Stimulated activated CD8-positive, alpha-beta memory T cell treated with anti-CD3 and anti-CD28 coated beads, Interleukin-12 subunit alpha, Interleukin-12 subunit beta, amount 100 ng/mL, for 1 hour (primary cell): Measurements from ENCODE around the gene RBM28.

ENCODE experiments used
- DNase-seq: peaks from one replicate; pipeline ENCODE4 v3.0.0-alpha.2; 2020; ENCODE audit warnings: low read depth

RBM28 gene

GRCh38 chr7:128374041-128374440, 30.3 kb upstream of the RBM28 start:
- DNase-seq, result no peak

GRCh38 chr7:128373606-128374005, 29.9 kb upstream of the RBM28 start:
- DNase-seq, result no peak

GRCh38 chr7:128370491-128370890, 26.8 kb upstream of the RBM28 start:
- DNase-seq, result no peak

GRCh38 chr7:128366986-128367385, 23.3 kb upstream of the RBM28 start:
- DNase-seq, result no peak

- no peak for DNase-seq
These were observed 22.6 kb upstream of the RBM28 start for GRCh38 chr7:128366300-128366699.

GRCh38 chr7:128365432-128365831, 21.7 kb upstream of the RBM28 start:
- DNase-seq, result no peak

- DNase-seq, result no peak
These were observed 20.6 kb upstream of the RBM28 start for GRCh38 chr7:128364166-128364870.

- DNase-seq, result no peak
These were observed 19.6 kb upstream of the RBM28 start for GRCh38 chr7:128363261-128363721.

GRCh38 chr7:128362670-128363069, 19.0 kb upstream of the RBM28 start:
- DNase-seq, result no peak

- DNase-seq, result no peak
These were observed 18.0 kb upstream of the RBM28 start, which contains the start of gene PRRT4 for GRCh38 chr7:128361411-128362379. Gene PRRT4 (minus strand): TSS chr7:128361690.

GRCh38 chr7:128360359-128360678, 16.6 kb upstream of the RBM28 start:
- DNase-seq, result no peak

GRCh38 chr7:128359939-128360338, 16.2 kb upstream of the RBM28 start:
- no peak for DNase-seq

GRCh38 chr7:128359336-128359735, 15.6 kb upstream of the RBM28 start:
- no peak for DNase-seq

- no peak for DNase-seq
These were observed 14.5 kb upstream of the RBM28 start for GRCh38 chr7:128358233-128358632.

- no peak for DNase-seq
These were observed 13.5 kb upstream of the RBM28 start for GRCh38 chr7:128357217-128357613.

GRCh38 chr7:128356546-128357216, 13.0 kb upstream of the RBM28 start:
- DNase-seq, result no peak

- no peak for DNase-seq
These were observed 9.9 kb upstream of the RBM28 start for GRCh38 chr7:128353610-128354009.

GRCh38 chr7:128353189-128353588, 9.5 kb upstream of the RBM28 start:
- DNase-seq, result no peak

GRCh38 chr7:128352636-128353035, 8.9 kb upstream of the RBM28 start:
- DNase-seq, result no peak

GRCh38 chr7:128352153-128352537, 8.4 kb upstream of the RBM28 start:
- DNase-seq, result no peak

- no peak for DNase-seq
These were observed 7.8 kb upstream of the RBM28 start for GRCh38 chr7:128351296-128352152.
